Measurements from ENCODE around the gene BRWD1.

Gene BRWD1

GRCh38 chr21:39220150-39220549 lies 93.3 kb downstream of the BRWD1 start:
- DNase-seq (ENCODE audit: low spot score): no peak
- Histone ChIP-seq H3K4me3 (no peak overlapping the region), H3K27ac (no peak overlapping the region)
- no peak for TF ChIP-seq CTCF (IDR thresholded peaks at IDR 0.05)

GRCh38 chr21:39218082-39218409 lies 95.4 kb downstream of the BRWD1 start:
- Histone ChIP-seq H3K4me3 (no peak overlapping the region), H3K27ac (no peak overlapping the region)
- no peak for DNase-seq (ENCODE audit: low spot score)
- no peak for TF ChIP-seq CTCF (IDR thresholded peaks at IDR 0.05)

- Histone ChIP-seq H3K4me3 (no peak overlapping the region), H3K27ac (no peak overlapping the region)
- TF ChIP-seq CTCF (IDR thresholded peaks at IDR 0.05): no peak
- DNase-seq (ENCODE audit: low spot score): no peak
These were observed 95.9 kb downstream of the BRWD1 start for GRCh38 chr21:39217356-39218081.

GRCh38 chr21:39216290-39216689 lies 97.1 kb downstream of the BRWD1 start:
- Histone ChIP-seq H3K4me3 (no peak overlapping the region), H3K27ac (no peak overlapping the region)
- no peak for DNase-seq (ENCODE audit: low spot score)
- no peak for TF ChIP-seq CTCF (IDR thresholded peaks at IDR 0.05)

GRCh38 chr21:39215078-39215477 lies 98.4 kb downstream of the BRWD1 start:
- DNase-seq (ENCODE audit: low spot score): no peak
- TF ChIP-seq CTCF (IDR thresholded peaks at IDR 0.05): no peak
- no peak overlapping the region for H3K27ac ChIP-seq
- H3K4me3 ChIP-seq: no peak overlapping the region

- TF ChIP-seq CTCF (IDR thresholded peaks at IDR 0.05): no peak
- Histone ChIP-seq H3K27ac (no peak overlapping the region), H3K4me3 (no peak overlapping the region)
- no peak for DNase-seq (ENCODE audit: low spot score)
These were observed 104.1 kb downstream of the BRWD1 start for GRCh38 chr21:39209334-39209688.

GRCh38 chr21:39208624-39209333 lies 104.7 kb downstream of the BRWD1 start:
- Histone ChIP-seq H3K27ac (no peak overlapping the region), H3K4me3 (no peak overlapping the region)
- TF ChIP-seq CTCF (IDR thresholded peaks at IDR 0.05): no peak
- no peak for DNase-seq (ENCODE audit: low spot score)
